ENCODE data around the gene ANKHD1. TPM values are rescaled to one million over a fixed set of nuclear protein-coding genes. Genes with fewer than 3 reads are reported as not detected.
"Not testable (repeated sequence)": the region's sequence is repeated elsewhere in the genome, so short reads cannot be mapped to it uniquely, and the experiment has no call there.

ANKHD1 gene
- total RNA-seq, 6 experiments from 2014 or later: 45.5 to 73.2 (median 62.6) TPM

DNA sequence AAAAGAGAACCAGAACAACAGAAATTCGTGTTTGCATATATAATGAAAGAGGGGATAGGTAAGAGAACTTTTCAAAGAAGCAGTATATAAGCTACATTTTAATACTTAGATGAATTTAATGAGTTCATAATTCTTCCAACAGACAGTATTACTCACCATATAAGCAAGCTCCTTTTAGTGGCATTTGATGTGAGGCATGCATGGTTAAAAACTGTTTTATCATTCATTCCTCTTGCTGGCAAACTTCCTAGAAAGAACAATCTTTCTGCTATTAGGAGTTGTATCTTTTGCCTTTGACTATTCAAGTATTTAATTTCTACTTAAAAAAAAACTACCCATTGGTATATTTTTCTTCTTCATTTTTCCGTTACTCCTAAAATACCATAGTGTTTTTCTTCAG is 80.1 kb downstream of the ANKHD1 start:
- ATAC-seq (no peak), DNase-seq (no peak)
- intact Hi-C loops (cut with DNase I): no loop called here
- Histone ChIP-seq H3K27me3 (no peaks in the 10 kb centered on the region), H3K36me3 (peaks cover 0 to 23% (median 14%) of the 10 kb centered on the region in 4 donors), H3K4me1 (no peaks in the 10 kb centered on the region), H3K4me3 (no peak overlapping the region), H3K27ac (no peak overlapping the region), H3K9me3 (no peaks in the 10 kb centered on the region)
- 78% methylated on average over 2 of the region's 2 CpGs for WGBS (ENCODE audit: insufficient coverage, low coverage, low lambda C conversion rate, missing lambda C conversion rate)
- TF ChIP-seq POLR2A (IDR thresholded peaks at IDR 0.05): no peak
- TF ChIP-seq, protein P1, sequence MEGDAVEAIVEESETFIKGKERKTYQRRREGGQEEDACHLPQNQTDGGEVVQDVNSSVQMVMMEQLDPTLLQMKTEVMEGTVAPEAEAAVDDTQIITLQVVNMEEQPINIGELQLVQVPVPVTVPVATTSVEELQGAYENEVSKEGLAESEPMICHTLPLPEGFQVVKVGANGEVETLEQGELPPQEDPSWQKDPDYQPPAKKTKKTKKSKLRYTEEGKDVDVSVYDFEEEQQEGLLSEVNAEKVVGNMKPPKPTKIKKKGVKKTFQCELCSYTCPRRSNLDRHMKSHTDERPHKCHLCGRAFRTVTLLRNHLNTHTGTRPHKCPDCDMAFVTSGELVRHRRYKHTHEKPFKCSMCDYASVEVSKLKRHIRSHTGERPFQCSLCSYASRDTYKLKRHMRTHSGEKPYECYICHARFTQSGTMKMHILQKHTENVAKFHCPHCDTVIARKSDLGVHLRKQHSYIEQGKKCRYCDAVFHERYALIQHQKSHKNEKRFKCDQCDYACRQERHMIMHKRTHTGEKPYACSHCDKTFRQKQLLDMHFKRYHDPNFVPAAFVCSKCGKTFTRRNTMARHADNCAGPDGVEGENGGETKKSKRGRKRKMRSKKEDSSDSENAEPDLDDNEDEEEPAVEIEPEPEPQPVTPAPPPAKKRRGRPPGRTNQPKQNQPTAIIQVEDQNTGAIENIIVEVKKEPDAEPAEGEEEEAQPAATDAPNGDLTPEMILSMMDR (IDR thresholded peaks at IDR 0.05): no peak

GRCh38 chr5:140483055-140483454 is 81.4 kb downstream of the ANKHD1 start:
- intact Hi-C loops (cut with DNase I): no loop called here
- no peaks in the 10 kb centered on the region for H3K27me3 ChIP-seq
- ATAC-seq: no peak
- WGBS (ENCODE audit: insufficient coverage, low coverage, low lambda C conversion rate, missing lambda C conversion rate): 100% methylated on average over 1 of the region's 1 CpG
- no peak overlapping the region for H3K4me3 ChIP-seq
- H3K27ac ChIP-seq: no peak overlapping the region
- DNase-seq: no peak
- H3K36me3 ChIP-seq: peaks cover 0 to 29% (median 18%) of the 10 kb centered on the region in 4 donors
- no peaks in the 10 kb centered on the region for H3K4me1 ChIP-seq
- no peak for TF ChIP-seq POLR2A (IDR thresholded peaks at IDR 0.05)
- TF ChIP-seq, protein P1 (IDR thresholded peaks at IDR 0.05): no peak
- H3K9me3 ChIP-seq: no peaks in the 10 kb centered on the region

GRCh38 chr5:140488141-140488540 is 86.5 kb downstream of the ANKHD1 start:
- intact Hi-C loops (cut with DNase I): not testable (repeated sequence)

GRCh38 chr5:140488914-140489313 is 87.3 kb downstream of the ANKHD1 start:
- Histone ChIP-seq H3K4me1 (no peaks in the 10 kb centered on the region), H3K36me3 (peaks cover 0 to 35% (median 19%) of the 10 kb centered on the region in 4 donors), H3K9me3 (no peaks in the 10 kb centered on the region), H3K27me3 (no peaks in the 10 kb centered on the region), H3K27ac (no peak overlapping the region), H3K4me3 (no peak overlapping the region)
- TF ChIP-seq, protein P1 (IDR thresholded peaks at IDR 0.05): no peak
- no peak for TF ChIP-seq POLR2A (IDR thresholded peaks at IDR 0.05)
- DNase-seq: no peak
- intact Hi-C loops (cut with DNase I): no loop called here
- ATAC-seq: no peak
- 94% methylated on average over 4 of the region's 6 CpGs for WGBS (ENCODE audit: insufficient coverage, low coverage, low lambda C conversion rate, missing lambda C conversion rate)

More at GRCh38 chr5:140488141-140488540, 86.5 kb downstream of the ANKHD1 start:
- 78% methylated on average over 4 of the region's 4 CpGs for WGBS (ENCODE audit: insufficient coverage, low coverage, low lambda C conversion rate, missing lambda C conversion rate)
- H3K4me3 ChIP-seq, H3K27ac ChIP-seq, H3K4me1 ChIP-seq, H3K27me3 ChIP-seq, DNase-seq, H3K9me3 ChIP-seq, ATAC-seq: not testable (repeated sequence)
- H3K36me3 ChIP-seq: peaks cover 0 to 35% (median 21%) of the 10 kb centered on the region in 4 donors

- intact Hi-C loops (cut with DNase I): no loop called here
- H3K4me3 ChIP-seq: no peak overlapping the region
- ATAC-seq (peak; percentile 99), DNase-seq (peak in 1 of 3 donors; percentile 74)
- H3K36me3 ChIP-seq: peaks cover 0 to 18% (median 7%) of the 10 kb centered on the region in 4 donors
- H3K4me1 ChIP-seq: peaks cover 0 to 13% (median 6%) of the 10 kb centered on the region in 4 donors
- no peaks in the 10 kb centered on the region for H3K9me3 ChIP-seq
- no peak for TF ChIP-seq POLR2A (IDR thresholded peaks at IDR 0.05)
- TF ChIP-seq, protein P1 (IDR thresholded peaks at IDR 0.05): no peak
- no peaks in the 10 kb centered on the region for H3K27me3 ChIP-seq
- peak overlapping the region in 1 of 3 donors; percentile 6 for H3K27ac ChIP-seq
Observed at GRCh38 chr5:140497897-140498296, 96.3 kb downstream of the ANKHD1 start.
